Cardiac ventricle fibroblast (primary cell): ENCODE results near the gene LRCOL1. TPM values are rescaled to one million over a fixed set of nuclear protein-coding genes. Genes with fewer than 3 reads are reported as not detected.

ENCODE experiments used
- total RNA-seq: library from RNA; depleted of rRNA; stranded (reverse); fragments of >200 nt; gene quantifications from 2 replicates; pipeline ENCODE4 v1.2.3, GENCODE V29; 2015

LRCOL1 gene
- not detected in 2 replicates for total RNA-seq

DNA sequence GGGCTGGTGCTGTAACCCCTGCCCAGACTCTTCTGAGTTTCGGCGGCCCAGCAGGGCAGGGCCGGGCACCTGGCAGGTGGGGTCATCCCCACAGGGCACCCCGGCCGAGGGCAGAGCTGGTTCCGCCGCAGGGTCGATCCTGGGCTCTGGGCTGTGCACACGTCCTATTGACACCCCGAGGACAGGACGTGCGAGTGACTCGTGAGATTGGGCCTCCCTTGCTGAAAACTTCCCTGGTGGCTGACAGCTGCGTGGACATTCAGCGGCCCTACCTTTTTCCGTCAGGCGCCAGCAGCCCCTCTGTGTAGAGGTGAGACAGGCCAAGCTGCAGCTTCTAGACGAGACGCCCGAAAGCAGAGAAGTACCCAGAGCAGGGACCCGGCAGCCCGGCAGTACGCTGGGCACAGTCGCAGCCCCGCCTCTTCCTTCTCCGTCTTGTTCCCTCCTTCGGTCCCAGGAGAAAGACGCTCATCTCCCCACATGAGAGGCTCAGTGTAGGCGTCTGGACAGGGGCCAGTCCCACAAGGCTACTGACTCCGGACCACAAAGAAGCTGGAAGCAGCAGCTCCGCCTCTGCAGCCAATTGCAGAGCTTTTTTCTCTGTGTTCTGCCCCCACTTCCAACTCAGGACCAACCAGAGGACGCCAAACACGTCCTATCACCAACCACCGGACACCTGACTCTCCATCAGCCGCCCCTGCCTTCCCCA is at the start of gene LRCOL1:
Gene LRCOL1, minus strand, starts transcription at position 532 of the 709 bp plus-strand sequence. CDS start 4,331 bp downstream, outside the sequence.

DNA sequence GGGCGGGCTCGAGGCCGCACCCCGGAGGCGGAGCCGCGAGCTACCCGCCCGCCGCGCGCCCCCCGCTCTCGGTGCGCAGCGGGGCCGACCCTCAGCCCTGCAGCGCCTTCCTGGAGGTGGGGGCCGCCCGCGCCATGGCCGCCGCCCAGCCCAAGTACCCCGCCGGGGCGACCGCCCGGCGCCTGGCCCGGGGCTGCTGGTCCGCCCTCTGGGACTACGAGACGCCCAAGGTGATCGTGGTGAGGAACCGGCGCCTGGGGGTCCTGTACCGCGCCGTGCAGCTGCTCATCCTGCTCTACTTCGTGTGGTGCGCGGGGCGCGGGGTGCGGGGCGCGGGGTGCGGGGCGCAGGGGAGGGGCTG is 8.3 kb upstream of the LRCOL1 start, which contains the start of gene P2RX2:
Gene P2RX2, plus strand, starts transcription at position 94 of the 361 bp plus-strand sequence. Its CDS starts 41 bp downstream, at position 135.

Other genes with a start within 250 kb of the LRCOL1 start
- 7.7 and 11.2 TPM in 2 replicates for gene FBRSL1, start 120.4 kb downstream of the LRCOL1 start, total RNA-seq
- gene P2RX2, start 8.2 kb upstream of the LRCOL1 start, total RNA-seq = not detected in 2 replicates
- 6.7 and 12.4 TPM in 2 replicates for gene POLE, start 76.8 kb upstream of the LRCOL1 start, total RNA-seq
- 17.2 and 24.9 TPM in 2 replicates for gene PXMP2, start 77.0 kb upstream of the LRCOL1 start, total RNA-seq
- 14.8 and 17.5 TPM in 2 replicates for gene PGAM5, start 100.3 kb upstream of the LRCOL1 start, total RNA-seq
- 26.6 and 31.8 TPM in 2 replicates for gene ANKLE2, start 151.2 kb upstream of the LRCOL1 start, total RNA-seq
- 74.8 and 82.4 TPM in 2 replicates for gene GOLGA3, start 218.3 kb upstream of the LRCOL1 start, total RNA-seq